Fibroblast of the conjunctiva (primary cell): ENCODE results near the gene C16orf74.

ENCODE experiments used
- DNase-seq: peaks from one replicate; pipeline ENCODE4 v3.0.0-alpha.2; 2010; ENCODE audit warnings: low read depth

C16orf74 gene

GRCh38 chr16:85673529-85674417 lies 77.1 kb downstream of the C16orf74 start:
- peak; percentile 10 for DNase-seq

GRCh38 chr16:85670840-85671239 lies 80.1 kb downstream of the C16orf74 start:
- no peak for DNase-seq

GRCh38 chr16:85668676-85669424 lies 82.0 kb downstream of the C16orf74 start:
- no peak for DNase-seq

- no peak for DNase-seq
Observed at GRCh38 chr16:85667841-85668413, 83.0 kb downstream of the C16orf74 start.

- no peak for DNase-seq
Observed at GRCh38 chr16:85667261-85667660, 83.6 kb downstream of the C16orf74 start.

GRCh38 chr16:85665929-85666328 lies 85.0 kb downstream of the C16orf74 start:
- no peak for DNase-seq

GRCh38 chr16:85665373-85665740 lies 85.5 kb downstream of the C16orf74 start:
- DNase-seq = no peak

GRCh38 chr16:85664580-85665372 lies 86.1 kb downstream of the C16orf74 start:
- no peak for DNase-seq

GRCh38 chr16:85663891-85664321 lies 87.0 kb downstream of the C16orf74 start:
- no peak for DNase-seq

GRCh38 chr16:85662976-85663830 lies 87.7 kb downstream of the C16orf74 start:
- DNase-seq = no peak

GRCh38 chr16:85662482-85662812 lies 88.4 kb downstream of the C16orf74 start:
- DNase-seq = no peak

- no peak for DNase-seq
Observed at GRCh38 chr16:85661740-85662481, 89.0 kb downstream of the C16orf74 start.

GRCh38 chr16:85660843-85661739 lies 89.8 kb downstream of the C16orf74 start:
- DNase-seq = no peak

- peak; percentile 38 for DNase-seq
Observed at GRCh38 chr16:85659805-85660511, 90.9 kb downstream of the C16orf74 start.

- DNase-seq = no peak
Observed at GRCh38 chr16:85659336-85659735, 91.6 kb downstream of the C16orf74 start.

- no peak for DNase-seq
Observed at GRCh38 chr16:85658504-85659326, 92.2 kb downstream of the C16orf74 start.

- DNase-seq = no peak
Observed at GRCh38 chr16:85657996-85658395, 92.9 kb downstream of the C16orf74 start.
